Measurements from ENCODE around the gene KIAA0825. TPM values are rescaled to one million over a fixed set of nuclear protein-coding genes. Genes with fewer than 3 reads are reported as not detected.

The KIAA0825 gene
- total RNA-seq, 1 donor from 2014 or later: 5.8 TPM

DNA sequence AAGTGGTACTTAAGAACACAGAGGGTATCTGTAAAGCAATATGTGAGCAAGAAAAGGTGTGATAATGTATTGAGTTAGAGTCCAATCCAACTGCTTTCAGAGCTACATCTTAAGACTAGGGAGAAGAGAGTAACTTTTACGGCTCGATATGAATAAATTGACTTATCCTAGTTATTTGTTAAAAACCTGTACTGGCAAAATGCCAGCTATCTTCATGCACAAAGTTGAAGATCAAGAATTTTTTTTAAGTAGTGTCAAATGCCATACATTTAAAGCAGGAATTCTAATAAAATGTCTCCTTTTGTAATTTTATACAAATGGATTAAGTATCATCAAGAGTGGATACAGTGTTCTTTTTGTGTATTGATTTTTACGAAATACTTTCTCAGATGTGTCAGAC, 305.2 kb downstream of the KIAA0825 start:
- Mint-ChIP-seq H3K9me3 (ENCODE audit: low read depth) (no peaks in the 10 kb centered on the region), H3K27ac (no peak overlapping the region), H3K4me3 (ENCODE audit: low read depth) (no peak overlapping the region), H3K36me3 (ENCODE audit: insufficient read depth) (no peaks in the 10 kb centered on the region), H3K27me3 (peaks cover 55% of the 10 kb centered on the region), H3K4me1 (ENCODE audit: low read depth) (peaks cover 1% of the 10 kb centered on the region)
- no peak for TF ChIP-seq CTCF (IDR thresholded peaks at IDR 0.05; ENCODE audit: unreplicated experiment)
- DNase-seq (ENCODE audit: low spot score, unreplicated experiment): no peak

- Mint-ChIP-seq H3K9me3 (ENCODE audit: low read depth) (no peaks in the 10 kb centered on the region), H3K27me3 (peaks cover 62% of the 10 kb centered on the region), H3K36me3 (ENCODE audit: insufficient read depth) (no peaks in the 10 kb centered on the region), H3K4me1 (ENCODE audit: low read depth) (peaks cover 1% of the 10 kb centered on the region), H3K4me3 (ENCODE audit: low read depth) (no peak overlapping the region), H3K27ac (no peak overlapping the region)
- DNase-seq (ENCODE audit: low spot score, unreplicated experiment): no peak
- no peak for TF ChIP-seq CTCF (IDR thresholded peaks at IDR 0.05; ENCODE audit: unreplicated experiment)
Measured at GRCh38 chr5:94312298-94312697, 306.1 kb downstream of the KIAA0825 start.

- Mint-ChIP-seq H3K4me1 (ENCODE audit: low read depth) (peaks cover 1% of the 10 kb centered on the region), H3K9me3 (ENCODE audit: low read depth) (no peaks in the 10 kb centered on the region), H3K4me3 (ENCODE audit: low read depth) (no peak overlapping the region), H3K27me3 (peaks cover 64% of the 10 kb centered on the region), H3K27ac (no peak overlapping the region), H3K36me3 (ENCODE audit: insufficient read depth) (no peaks in the 10 kb centered on the region)
- TF ChIP-seq CTCF (IDR thresholded peaks at IDR 0.05; ENCODE audit: unreplicated experiment): no peak
- no peak for DNase-seq (ENCODE audit: low spot score, unreplicated experiment)
Measured at GRCh38 chr5:94310833-94311232, 307.6 kb downstream of the KIAA0825 start.

GRCh38 chr5:94309141-94309540, 309.3 kb downstream of the KIAA0825 start:
- Mint-ChIP-seq H3K27me3 (peaks cover 64% of the 10 kb centered on the region), H3K9me3 (ENCODE audit: low read depth) (no peaks in the 10 kb centered on the region), H3K36me3 (ENCODE audit: insufficient read depth) (no peaks in the 10 kb centered on the region), H3K4me3 (ENCODE audit: low read depth) (no peak overlapping the region), H3K27ac (no peak overlapping the region), H3K4me1 (ENCODE audit: low read depth) (peaks cover 1% of the 10 kb centered on the region)
- no peak for DNase-seq (ENCODE audit: low spot score, unreplicated experiment)
- TF ChIP-seq CTCF (IDR thresholded peaks at IDR 0.05; ENCODE audit: unreplicated experiment): no peak

- H3K27ac Mint-ChIP-seq: no peak overlapping the region
- no peak for DNase-seq (ENCODE audit: low spot score, unreplicated experiment)
- H3K4me1 Mint-ChIP-seq (ENCODE audit: low read depth): peaks cover 1% of the 10 kb centered on the region
- H3K36me3 Mint-ChIP-seq (ENCODE audit: insufficient read depth): no peaks in the 10 kb centered on the region
- H3K9me3 Mint-ChIP-seq (ENCODE audit: low read depth): no peaks in the 10 kb centered on the region
- no peak for TF ChIP-seq CTCF (IDR thresholded peaks at IDR 0.05; ENCODE audit: unreplicated experiment)
- H3K27me3 Mint-ChIP-seq: peaks cover 64% of the 10 kb centered on the region
- H3K4me3 Mint-ChIP-seq (ENCODE audit: low read depth): no peak overlapping the region
Measured at GRCh38 chr5:94308442-94308841, 310.0 kb downstream of the KIAA0825 start.

Data from progenitor cell of endocrine pancreas (in vitro differentiated cells).